A549 (cell line): ENCODE results near the gene ATP13A3.

ENCODE experiments used
- BHLHE40 ChIP-seq: IDR thresholded peaks from 2 replicates; pipeline ENCODE4 v1.6.1; 2012; ENCODE audit warnings: low read depth, low read length, inconsistent platforms
- CEBPB ChIP-seq, 2 experiments: fragments of >200 bp in 1 of 2; sonication (Bioruptor Twin) in 1 of 2; formaldehyde crosslinking in 1 of 2; IDR thresholded peaks; 2 replicates each; pipeline ENCODE4 v1.6.1; 2012 to 2016
- CTCF ChIP-seq: fragments of >200 bp; sonication (Bioruptor Twin); formaldehyde crosslinking; IDR thresholded peaks from 3 replicates; pipeline ENCODE4 v1.5.1; 2016
- EP300 ChIP-seq, 2 experiments: fragments of >200 bp; sonication (Bioruptor Twin); formaldehyde crosslinking; IDR thresholded peaks; 2 replicates in 1 of 2; 3 replicates in 1 of 2; pipeline ENCODE4 v1.6.1; 2016 to 2017
- FOSL2 ChIP-seq, 2 experiments: fragments of 450-650 bp in 1 of 2; fragments of >200 bp in 1 of 2; sonication (Bioruptor Twin) in 1 of 2; formaldehyde crosslinking; IDR thresholded peaks; 2 replicates each; pipeline versions ENCODE4 v1.5.0 to v1.6.1; 2016 to 2020; ENCODE audit warnings: mild to moderate bottlenecking in 1 of 2, moderate library complexity in 1 of 2
- JUN ChIP-seq, 2 experiments: fragments of >200 bp; sonication (Bioruptor Twin); formaldehyde crosslinking; IDR thresholded peaks; 2 replicates in 1 of 2; 3 replicates in 1 of 2; pipeline ENCODE4 v1.6.1; 2016 to 2017
- KDM5A ChIP-seq: fragments of 200-600 bp; sonication (generic); IDR thresholded peaks from 2 replicates; pipeline ENCODE4 v1.6.1; 2016; ENCODE audit warnings: antibody characterized with exemption, mild to moderate bottlenecking
- RAD21 ChIP-seq, 2 experiments: fragments of >200 bp in 1 of 2; sonication (Bioruptor Twin) in 1 of 2; formaldehyde crosslinking in 1 of 2; IDR thresholded peaks in 1 of 2; conservative IDR thresholded peaks in 1 of 2; 2 replicates in 1 of 2; 3 replicates in 1 of 2; pipeline ENCODE4 v1.6.1; 2012 to 2018; ENCODE audit warnings: inconsistent platforms in 1 of 2
- ZC3H11A ChIP-seq: fragments of 450-650 bp; IDR thresholded peaks from 2 replicates; pipeline ENCODE4 v1.6.1; 2014; ENCODE audit warnings: antibody characterized with exemption, mild to moderate bottlenecking
- TF ChIP-seq, protein P1 (sequence below): fragments of 200-600 bp; sonication (generic); IDR thresholded peaks from 2 replicates; pipeline ENCODE4 v1.6.1; 2016; ENCODE audit warnings: antibody characterized with exemption, mild to moderate bottlenecking, moderate library complexity
- TF ChIP-seq, protein P2 (sequence below): fragments of 250-450 bp; sonication (Bioruptor Pico); IDR thresholded peaks from 2 replicates; pipeline ENCODE4 v1.5.0; 2020; ENCODE audit warnings: low read depth, mild to moderate bottlenecking, moderate library complexity
- TF ChIP-seq, protein P3 (sequence below): fragments of >200 bp; sonication (Bioruptor Twin); formaldehyde crosslinking; IDR thresholded peaks from 3 replicates; pipeline ENCODE4 v1.6.1; 2016

- no peak for TF ChIP-seq RAD21 (conservative IDR thresholded peaks at IDR 0.05 in 1 of 2, IDR thresholded peaks at IDR 0.05 in 1 of 2)
- TF ChIP-seq CTCF = no peak
- TF ChIP-seq JUN (IDR thresholded peaks at IDR 0.05) = no peak
- no peak for TF ChIP-seq FOSL2 (IDR thresholded peaks at IDR 0.05)
- TF ChIP-seq FOSL2 (CRISPR knock-in tag; IDR thresholded peaks at IDR 0.05) = no peak
- TF ChIP-seq EP300 (IDR thresholded peaks at IDR 0.05) = no peak
- TF ChIP-seq, protein P1, sequence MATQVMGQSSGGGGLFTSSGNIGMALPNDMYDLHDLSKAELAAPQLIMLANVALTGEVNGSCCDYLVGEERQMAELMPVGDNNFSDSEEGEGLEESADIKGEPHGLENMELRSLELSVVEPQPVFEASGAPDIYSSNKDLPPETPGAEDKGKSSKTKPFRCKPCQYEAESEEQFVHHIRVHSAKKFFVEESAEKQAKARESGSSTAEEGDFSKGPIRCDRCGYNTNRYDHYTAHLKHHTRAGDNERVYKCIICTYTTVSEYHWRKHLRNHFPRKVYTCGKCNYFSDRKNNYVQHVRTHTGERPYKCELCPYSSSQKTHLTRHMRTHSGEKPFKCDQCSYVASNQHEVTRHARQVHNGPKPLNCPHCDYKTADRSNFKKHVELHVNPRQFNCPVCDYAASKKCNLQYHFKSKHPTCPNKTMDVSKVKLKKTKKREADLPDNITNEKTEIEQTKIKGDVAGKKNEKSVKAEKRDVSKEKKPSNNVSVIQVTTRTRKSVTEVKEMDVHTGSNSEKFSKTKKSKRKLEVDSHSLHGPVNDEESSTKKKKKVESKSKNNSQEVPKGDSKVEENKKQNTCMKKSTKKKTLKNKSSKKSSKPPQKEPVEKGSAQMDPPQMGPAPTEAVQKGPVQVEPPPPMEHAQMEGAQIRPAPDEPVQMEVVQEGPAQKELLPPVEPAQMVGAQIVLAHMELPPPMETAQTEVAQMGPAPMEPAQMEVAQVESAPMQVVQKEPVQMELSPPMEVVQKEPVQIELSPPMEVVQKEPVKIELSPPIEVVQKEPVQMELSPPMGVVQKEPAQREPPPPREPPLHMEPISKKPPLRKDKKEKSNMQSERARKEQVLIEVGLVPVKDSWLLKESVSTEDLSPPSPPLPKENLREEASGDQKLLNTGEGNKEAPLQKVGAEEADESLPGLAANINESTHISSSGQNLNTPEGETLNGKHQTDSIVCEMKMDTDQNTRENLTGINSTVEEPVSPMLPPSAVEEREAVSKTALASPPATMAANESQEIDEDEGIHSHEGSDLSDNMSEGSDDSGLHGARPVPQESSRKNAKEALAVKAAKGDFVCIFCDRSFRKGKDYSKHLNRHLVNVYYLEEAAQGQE = no peak
- TF ChIP-seq BHLHE40 = no peak
- no peak for TF ChIP-seq CEBPB (IDR thresholded peaks at IDR 0.05)
- TF ChIP-seq, protein P2, sequence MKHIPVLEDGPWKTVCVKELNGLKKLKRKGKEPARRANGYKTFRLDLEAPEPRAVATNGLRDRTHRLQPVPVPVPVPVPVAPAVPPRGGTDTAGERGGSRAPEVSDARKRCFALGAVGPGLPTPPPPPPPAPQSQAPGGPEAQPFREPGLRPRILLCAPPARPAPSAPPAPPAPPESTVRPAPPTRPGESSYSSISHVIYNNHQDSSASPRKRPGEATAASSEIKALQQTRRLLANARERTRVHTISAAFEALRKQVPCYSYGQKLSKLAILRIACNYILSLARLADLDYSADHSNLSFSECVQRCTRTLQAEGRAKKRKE = no peak
- TF ChIP-seq ZC3H11A = no peak
- TF ChIP-seq KDM5A = no peak
- TF ChIP-seq, protein P3, sequence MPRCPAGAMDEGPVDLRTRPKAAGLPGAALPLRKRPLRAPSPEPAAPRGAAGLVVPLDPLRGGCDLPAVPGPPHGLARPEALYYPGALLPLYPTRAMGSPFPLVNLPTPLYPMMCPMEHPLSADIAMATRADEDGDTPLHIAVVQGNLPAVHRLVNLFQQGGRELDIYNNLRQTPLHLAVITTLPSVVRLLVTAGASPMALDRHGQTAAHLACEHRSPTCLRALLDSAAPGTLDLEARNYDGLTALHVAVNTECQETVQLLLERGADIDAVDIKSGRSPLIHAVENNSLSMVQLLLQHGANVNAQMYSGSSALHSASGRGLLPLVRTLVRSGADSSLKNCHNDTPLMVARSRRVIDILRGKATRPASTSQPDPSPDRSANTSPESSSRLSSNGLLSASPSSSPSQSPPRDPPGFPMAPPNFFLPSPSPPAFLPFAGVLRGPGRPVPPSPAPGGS = no peak
Measured at GRCh38 chr3:194375473-194376240, 111.1 kb downstream of the ATP13A3 start.
